HepG2 (cell line): ENCODE data around the gene EVA1A. TPM values are rescaled to one million over a fixed set of nuclear protein-coding genes. Genes with fewer than 3 reads are reported as not detected.

Experiments used
- ATAC-seq: fragments of 200-7000 bp; cut with Tn5 transposase; 3 replicates; pipeline ENCODE4 v1.9.1; 2020; ENCODE audit warnings: mild to moderate bottlenecking, moderate library complexity
- BruUV-seq: library from RNA; stranded (reverse); fragments of 400-500 nt; replicated peaks from 2 replicates; lab custom pipeline; 2021; lab: Mats Ljungman, UMichigan
- CTCF ChIA-PET: fragments of 300-600 bp; formaldehyde crosslinking; extraction: SDS; loops from one replicate; lab custom pipeline; 2021; ENCODE audit warnings: low total read pairs, inconsistent platforms, low intra/inter-chr PET ratio; lab: Yijun Ruan, JAX
- POLR2A ChIA-PET: fragments of 350-600 bp; sonication (Branson Sonifier 250); formaldehyde crosslinking; loops from one replicate; lab custom pipeline; 2020; ENCODE audit warnings: antibody characterized with exemption, inconsistent platforms; lab: Yijun Ruan, JAX
- DNase-seq: peaks from one replicate; pipeline ENCODE4 v3.0.0-alpha.2; 2015; ENCODE audit warnings: low spot score
- FAIRE-seq: peaks from 3 replicates; lab custom pipeline; 2011; peaks lifted over from hg19 to GRCh38; lab: Jason Lieb, UNC
- H2AFZ ChIP-seq: one replicate; pipeline ENCODE4 v1.6.1; 2011; ENCODE audit warnings: low read length, inconsistent platforms
- H3K27ac ChIP-seq: fragments of 300-600 bp; 3 replicates; pipeline ENCODE4 v1.8.0; 2011; ENCODE audit warnings: mixed run types, mild to moderate bottlenecking, mixed read lengths, low read length, inconsistent platforms; ENCODE audit not compliant: insufficient read depth; ENCODE audit errors: extremely low read length
- H3K27me3 ChIP-seq, 2 experiments: fragments of 200-600 bp in 1 of 2; 2 replicates in 1 of 2; 3 replicates in 1 of 2; pipeline versions ENCODE4 v1.6.0 to v1.8.0; 2011; ENCODE audit warnings: low read length in 2 of 2, mild to moderate bottlenecking in 2 of 2, moderate library complexity in 2 of 2, inconsistent platforms in 1 of 2; ENCODE audit not compliant: insufficient read depth in 2 of 2, control insufficient read depth in 1 of 2
- H3K36me3 ChIP-seq, 2 experiments: fragments of 200-600 bp in 1 of 2; replicated peaks in 1 of 2; 2 replicates in 1 of 2; 3 replicates in 1 of 2; pipeline versions ENCODE4 v1.5.1 to v1.8.0; 2011; ENCODE audit warnings: low read length in 2 of 2, inconsistent platforms in 1 of 2; ENCODE audit not compliant: insufficient read depth in 2 of 2, control insufficient read depth in 1 of 2
- H3K4me1 ChIP-seq: 2 replicates; pipeline ENCODE4 v1.5.1; 2012; ENCODE audit warnings: low read length, inconsistent platforms; ENCODE audit not compliant: insufficient read depth
- H3K4me2 ChIP-seq: 2 replicates; pipeline ENCODE4 v1.6.0; 2011; ENCODE audit warnings: low read depth, low read length, inconsistent platforms
- H3K4me3 ChIP-seq, 3 experiments: fragments of 200-600 bp in 1 of 3; sonication (generic), shearing (Covaris generic) in 1 of 3; replicated peaks in 1 of 3; 2 replicates each; pipeline ENCODE4 v1.5.1; 2011 to 2016; ENCODE audit warnings: low read length in 3 of 3, inconsistent platforms in 2 of 3, low read depth in 2 of 3, mild to moderate bottlenecking in 2 of 3, control low read depth in 1 of 3, mixed read lengths in 1 of 3; ENCODE audit not compliant: insufficient read depth in 1 of 3
- H3K79me2 ChIP-seq: one replicate; pipeline ENCODE4 v1.6.1; 2011; ENCODE audit warnings: low read length, inconsistent platforms; ENCODE audit not compliant: insufficient read depth
- H3K9ac ChIP-seq: 2 replicates; pipeline ENCODE4 v1.6.0; 2011; ENCODE audit warnings: mild to moderate bottlenecking, low read depth, low read length, inconsistent platforms; ENCODE audit not compliant: insufficient read depth
- H3K9me3 ChIP-seq: 2 replicates; pipeline ENCODE4 v1.5.1; 2012; ENCODE audit warnings: mild to moderate bottlenecking, low read length
- H4K20me1 ChIP-seq: 2 replicates; pipeline ENCODE4 v1.6.0; 2011; ENCODE audit warnings: inconsistent platforms, mild to moderate bottlenecking, low read length, moderate library complexity; ENCODE audit not compliant: insufficient read depth
- CHCHD3 ChIP-seq: sonication (generic); formaldehyde crosslinking; IDR thresholded peaks from 2 replicates; pipeline ENCODE4 v1.8.0; 2022; ENCODE audit warnings: mild to moderate bottlenecking, missing genetic modification reagents, moderate library complexity
- ELF1 ChIP-seq: sonication (generic); formaldehyde crosslinking; IDR thresholded peaks from 2 replicates; pipeline ENCODE4 v1.4.0; 2020; ENCODE audit warnings: missing genetic modification reagents
- ELF4 ChIP-seq: sonication (generic); formaldehyde crosslinking; IDR thresholded peaks from 2 replicates; pipeline ENCODE4 v1.5.0; 2020; ENCODE audit warnings: missing genetic modification reagents, mild to moderate bottlenecking, moderate library complexity, borderline replicate concordance
- ETV6 ChIP-seq: sonication (generic); formaldehyde crosslinking; conservative IDR thresholded peaks from 2 replicates; pipeline ENCODE4 v1.4.0; 2020; ENCODE audit warnings: missing genetic modification reagents
- FOXK1 ChIP-seq: sonication (generic); formaldehyde crosslinking; IDR thresholded peaks from 2 replicates; pipeline ENCODE4 v1.4.0; 2020; ENCODE audit warnings: low read depth, missing genetic modification reagents, borderline replicate concordance
- HNF4G ChIP-seq, 2 experiments: sonication (generic) in 1 of 2; formaldehyde crosslinking in 1 of 2; IDR thresholded peaks; 2 replicates each; pipeline versions ENCODE4 v1.4.0 to v1.6.1; 2011 to 2020; ENCODE audit warnings: borderline replicate concordance in 2 of 2, low read depth in 2 of 2, mild to moderate bottlenecking in 2 of 2, low read length in 1 of 2, missing genetic modification reagents in 1 of 2, moderate library complexity in 1 of 2
- ISX ChIP-seq: sonication (generic); formaldehyde crosslinking; conservative IDR thresholded peaks from 2 replicates; pipeline ENCODE4 v1.5.0; 2020; ENCODE audit warnings: missing genetic modification reagents
- JDP2 ChIP-seq: sonication (generic); formaldehyde crosslinking; IDR thresholded peaks from 2 replicates; pipeline ENCODE4 v1.8.1; 2022; ENCODE audit warnings: missing genetic modification reagents, borderline replicate concordance
- KLF16 ChIP-seq, 2 experiments: sonication (generic) in 1 of 2; formaldehyde crosslinking in 1 of 2; IDR thresholded peaks; 2 replicates each; pipeline versions ENCODE4 v1.6.1 to v1.8.0; 2016 to 2023; ENCODE audit warnings: missing genetic modification reagents in 2 of 2, missing compliant biosample characterization in 1 of 2
- MAZ ChIP-seq, 2 experiments: sonication (generic) in 1 of 2; formaldehyde crosslinking in 1 of 2; IDR thresholded peaks; 2 replicates each; pipeline versions ENCODE4 v1.5.0 to v1.6.1; 2012 to 2020; ENCODE audit warnings: low read depth in 2 of 2, mild to moderate bottlenecking in 2 of 2, borderline replicate concordance in 1 of 2, improper control_type of control experiment in 1 of 2, low read length in 1 of 2, missing genetic modification reagents in 1 of 2, moderate library complexity in 1 of 2
- RBM22 ChIP-seq: fragments of 200-400 bp; formaldehyde crosslinking; optimal IDR thresholded peaks from 2 replicates; pipeline ENCODE3; 2017; ENCODE audit warnings: mild to moderate bottlenecking, low read length, moderate library complexity
- RELA ChIP-seq: sonication (generic); formaldehyde crosslinking; IDR thresholded peaks from 2 replicates; pipeline ENCODE4 v1.4.0; 2020; ENCODE audit warnings: missing genetic modification reagents
- ZNF574 ChIP-seq: sonication (generic); formaldehyde crosslinking; IDR thresholded peaks from 2 replicates; pipeline ENCODE4 v1.4.0; 2020; ENCODE audit warnings: missing genetic modification reagents
- ZNF747 ChIP-seq: sonication (generic); formaldehyde crosslinking; IDR thresholded peaks from 2 replicates; pipeline ENCODE4 v1.8.1; 2023; ENCODE audit warnings: missing genetic modification reagents, mild to moderate bottlenecking, borderline replicate concordance
- ZNF773 ChIP-seq: sonication (generic); formaldehyde crosslinking; IDR thresholded peaks from 2 replicates; pipeline ENCODE4 v1.4.0; 2020; ENCODE audit warnings: missing genetic modification reagents, borderline replicate concordance
- ZNF781 ChIP-seq: sonication (generic); formaldehyde crosslinking; IDR thresholded peaks from 2 replicates; pipeline ENCODE4 v1.5.1; 2020; ENCODE audit warnings: borderline replicate concordance, mild to moderate bottlenecking, missing genetic modification reagents; ENCODE audit errors: not compliant biosample characterization
- WGBS: methylation state at CpG from one replicate; pipeline ENCODE4 v1.1.6; 2017; ENCODE audit warnings: low lambda C conversion rate; 5-methylcytosine and 5-hydroxymethylcytosine counted together
- in situ Hi-C: cut with HindIII; loops from 2 replicates; pipeline ENCODE4 v1.10.0; 2017; ENCODE audit warnings: low pct_unique_long_range_greater_than_20kb; ENCODE audit not compliant: extremely low pct_ligation_motif_present
- intact Hi-C: fragments of 100-400 bp; cut with micrococcal nuclease; formaldehyde crosslinking; loops from one replicate; pipeline ENCODE4 v1.10.0; 2022; ENCODE audit not compliant: unreplicated experiment
- polyA plus RNA-seq, 8 experiments: library from polyadenylated mRNA; depleted of rRNA in 3 of 8; stranded (reverse) in 7 of 8; unstranded in 1 of 8; fragments of >200 nt; fragmentation: Illumina TruSeq in 4 of 8; extraction: Trizol in 4 of 8; gene quantifications; 2 replicates each; pipeline versions ENCODE4 v1.2.1 to v1.2.3, GENCODE V29; 2011 to 2016; ENCODE audit warnings: low read depth in 4 of 8, missing spikeins in 1 of 8, mixed read lengths in 1 of 8; ENCODE audit not compliant: insufficient read depth in 1 of 8
- total RNA-seq, 5 experiments: library from RNA; depleted of rRNA; stranded (reverse); fragments of >200 nt; fragmentation: Illumina TruSeq; extraction: Trizol; gene quantifications; 2 replicates each; pipeline ENCODE4 v1.2.3, GENCODE V29; 2016; ENCODE audit warnings: low read depth in 1 of 5
- TF ChIP-seq, protein P1 (sequence below): sonication (generic); formaldehyde crosslinking; IDR thresholded peaks from 2 replicates; pipeline ENCODE4 v1.8.1; 2023; ENCODE audit warnings: mild to moderate bottlenecking, missing genetic modification reagents, borderline replicate concordance
- TF ChIP-seq, protein P2 (sequence below): IDR thresholded peaks from 2 replicates; pipeline ENCODE4 v1.6.1; 2016; ENCODE audit warnings: missing compliant biosample characterization, missing genetic modification reagents, borderline replicate concordance
- TF ChIP-seq, protein P3 (sequence below): sonication (generic); formaldehyde crosslinking; IDR thresholded peaks from 2 replicates; pipeline ENCODE4 v1.4.0; 2020; ENCODE audit warnings: low read depth, mild to moderate bottlenecking, missing genetic modification reagents

The EVA1A gene
- total and polyA plus RNA-seq, 2 of the 13 experiments (the other 11 are each of a cell fraction or from before 2014, with no cell fraction given), result 57.5 to 57.8 TPM

DNA sequence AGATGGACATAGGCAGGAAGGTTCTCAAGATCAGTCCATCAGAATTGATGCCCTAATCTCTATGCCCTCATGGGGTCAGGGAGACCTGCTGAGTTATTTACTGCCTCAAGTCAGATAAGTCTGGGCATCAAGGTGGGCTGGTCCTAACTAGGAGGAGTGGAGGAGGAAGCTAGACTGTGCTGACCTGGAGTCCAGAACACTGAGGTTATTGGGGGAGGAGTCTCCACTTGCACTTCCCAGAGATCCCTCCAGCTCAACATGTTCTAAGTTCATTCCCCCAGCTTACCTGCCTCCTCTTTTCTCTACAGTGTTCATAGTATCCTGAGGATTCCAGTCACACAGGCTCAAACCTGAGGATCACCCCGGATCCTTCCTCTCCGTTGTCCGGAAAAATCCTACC lies 19.3 kb downstream of the EVA1A start:
- intact Hi-C loops, result no loop called here
- TF ChIP-seq, protein P1, sequence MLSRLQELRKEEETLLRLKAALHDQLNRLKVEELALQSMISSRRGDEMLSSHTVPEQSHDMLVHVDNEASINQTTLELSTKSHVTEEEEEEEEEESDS (CRISPR knock-in tag), result no peak
- TF ChIP-seq RELA (no peak), MAZ (IDR thresholded peaks at IDR 0.05; ENCODE audit: borderline replicate concordance, low read depth, low read length) (no peak), MAZ (CRISPR knock-in tag; IDR thresholded peaks at IDR 0.05; ENCODE audit: low read depth) (no peak), CHCHD3 (CRISPR knock-in tag) (no peak), ZNF773 (CRISPR knock-in tag) (no peak), JDP2 (CRISPR knock-in tag) (no peak), KLF16 (CRISPR knock-in tag; IDR thresholded peaks at IDR 0.05) (no peak), ISX (CRISPR knock-in tag) (no peak), FOXK1 (CRISPR knock-in tag) (no peak), ETV6 (CRISPR knock-in tag) (no peak), ELF1 (CRISPR knock-in tag) (no peak), ZNF781 (CRISPR knock-in tag) (peak; percentile 45), ELF4 (CRISPR knock-in tag) (no peak), HNF4G (IDR thresholded peaks at IDR 0.05; ENCODE audit: borderline replicate concordance, low read depth, low read length) (no peak), HNF4G (CRISPR knock-in tag; IDR thresholded peaks at IDR 0.05; ENCODE audit: borderline replicate concordance, low read depth) (no peak), ZNF574 (CRISPR knock-in tag) (no peak), RBM22 (peak; percentile 34), ZNF747 (CRISPR knock-in tag) (no peak)
- TF ChIP-seq, protein P2, sequence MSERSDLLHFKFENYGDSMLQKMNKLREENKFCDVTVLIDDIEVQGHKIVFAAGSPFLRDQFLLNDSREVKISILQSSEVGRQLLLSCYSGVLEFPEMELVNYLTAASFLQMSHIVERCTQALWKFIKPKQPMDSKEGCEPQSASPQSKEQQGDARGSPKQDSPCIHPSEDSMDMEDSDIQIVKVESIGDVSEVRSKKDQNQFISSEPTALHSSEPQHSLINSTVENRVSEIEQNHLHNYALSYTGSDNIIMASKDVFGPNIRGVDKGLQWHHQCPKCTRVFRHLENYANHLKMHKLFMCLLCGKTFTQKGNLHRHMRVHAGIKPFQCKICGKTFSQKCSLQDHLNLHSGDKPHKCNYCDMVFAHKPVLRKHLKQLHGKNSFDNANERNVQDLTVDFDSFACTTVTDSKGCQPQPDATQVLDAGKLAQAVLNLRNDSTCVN (CRISPR knock-in tag), result no peak
- TF ChIP-seq, protein P3, sequence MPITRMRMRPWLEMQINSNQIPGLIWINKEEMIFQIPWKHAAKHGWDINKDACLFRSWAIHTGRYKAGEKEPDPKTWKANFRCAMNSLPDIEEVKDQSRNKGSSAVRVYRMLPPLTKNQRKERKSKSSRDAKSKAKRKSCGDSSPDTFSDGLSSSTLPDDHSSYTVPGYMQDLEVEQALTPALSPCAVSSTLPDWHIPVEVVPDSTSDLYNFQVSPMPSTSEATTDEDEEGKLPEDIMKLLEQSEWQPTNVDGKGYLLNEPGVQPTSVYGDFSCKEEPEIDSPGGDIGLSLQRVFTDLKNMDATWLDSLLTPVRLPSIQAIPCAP, result no peak

More for the DNA sequence above, 19.3 kb downstream of the EVA1A start:
- FAIRE-seq (no peak), DNase-seq (no peak), ATAC-seq (peak; percentile 30)
- H3K4me2 ChIP-seq, result no peak overlapping the region
- peaks cover 13% of the 10 kb centered on the region; the same call in 1 of the 2 replicates for H4K20me1 ChIP-seq
- H3K79me2 ChIP-seq, result peaks cover 99% of the 10 kb centered on the region
- H3K27me3 ChIP-seq, result no peaks in the 10 kb centered on the region
- H3K4me1 ChIP-seq, result peaks cover 85% of the 10 kb centered on the region
- BruUV-seq, result no TSS peak
- H2AFZ ChIP-seq, result no peak overlapping the region
- CTCF ChIA-PET, result no interaction called here
- WGBS, result over 99% methylated on average over 3 of the region's 3 CpGs
- H3K9me3 ChIP-seq, result peaks cover 7% of the 10 kb centered on the region; the same call in 1 of the 2 replicates
- in situ Hi-C loops, result no loop called here
- H3K9ac ChIP-seq, result no peak overlapping the region
- H3K27ac ChIP-seq, result peak overlapping the region; percentile 8
- POLR2A ChIA-PET, result interaction anchor here (1.2 to 2.4 kb wide), 10 partner anchors 9 to 24 kb away, joined by 4 to 35 read pairs (median 6); partner anchors contain the start of gene EVA1A
- H3K4me3 ChIP-seq, result no peak overlapping the region
- peaks cover 30 to 87% of the 10 kb centered on the region in 2 experiments for H3K36me3 ChIP-seq
